Measurements from ENCODE around the gene FAM114A1. TPM values are rescaled to one million over a fixed set of nuclear protein-coding genes. Genes with fewer than 3 reads are reported as not detected.
A peak's percentile ranks its signal among the peaks of the same experiment; 100 is the strongest.

Gene FAM114A1
- total RNA-seq, 1 donor from 2014 or later: 76.8 TPM

DNA sequence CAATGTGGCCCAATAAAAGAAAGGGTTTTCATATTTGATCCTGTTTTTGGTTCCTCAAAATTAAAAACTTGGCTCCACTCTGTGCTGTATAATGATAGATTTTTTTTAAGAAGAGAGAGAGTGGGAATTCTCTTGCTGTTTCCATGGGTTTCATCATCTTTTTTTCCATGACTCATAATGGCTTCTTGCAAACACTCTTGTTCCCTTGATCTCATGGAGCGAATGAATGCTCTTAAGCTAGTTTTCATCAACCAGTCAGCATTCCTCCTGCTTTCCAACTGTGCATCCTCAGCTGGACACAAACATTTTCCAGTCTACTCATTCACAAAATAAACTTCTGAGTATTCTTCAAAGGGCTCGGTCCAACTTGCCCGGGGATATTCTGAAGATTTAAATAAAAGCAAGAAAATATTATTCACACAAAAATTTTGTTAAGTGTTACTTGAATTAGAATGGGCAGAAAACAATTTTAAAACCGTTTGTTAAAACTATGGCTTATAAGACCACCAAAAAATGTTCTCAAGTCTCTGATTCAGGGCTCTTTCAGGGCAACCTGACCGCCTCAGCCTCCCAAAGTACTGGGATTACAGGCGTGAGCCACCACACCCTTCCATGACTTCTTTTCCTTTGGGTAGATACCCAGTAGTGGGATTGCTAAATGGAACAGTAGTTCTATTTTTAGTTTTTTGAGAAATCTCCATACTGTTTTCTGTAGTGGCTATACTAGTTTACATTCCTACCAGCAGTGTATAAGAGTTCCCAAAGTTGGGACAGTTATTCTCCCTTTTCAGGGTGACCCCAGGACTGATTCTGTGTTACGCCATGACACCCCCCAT lies 99.9 kb downstream of the FAM114A1 start:
- DNase-seq (ENCODE audit: low read depth in 2 of 2): peak; percentile 23 to 43

DNA sequence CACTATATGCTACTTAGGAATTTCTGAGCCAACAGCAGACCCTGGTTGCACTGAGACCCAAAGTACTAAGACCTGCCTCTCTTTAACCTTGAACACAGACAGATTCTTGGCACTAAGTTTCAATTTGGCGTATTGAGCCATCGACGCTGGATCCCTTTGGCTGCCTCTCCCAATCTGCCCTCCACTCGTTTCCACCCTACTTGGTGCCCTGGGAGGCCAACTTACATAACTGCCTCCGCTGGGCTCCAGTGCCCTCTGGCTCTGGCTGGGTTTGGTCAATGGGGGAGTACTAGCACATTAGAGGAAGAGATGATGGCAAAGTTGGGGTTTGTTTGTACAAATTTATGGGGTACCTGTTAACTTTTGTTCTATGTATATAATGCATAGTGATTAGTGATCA lies 101.1 kb downstream of the FAM114A1 start:
- no peak for DNase-seq (ENCODE audit: low read depth in 2 of 2)

DNA sequence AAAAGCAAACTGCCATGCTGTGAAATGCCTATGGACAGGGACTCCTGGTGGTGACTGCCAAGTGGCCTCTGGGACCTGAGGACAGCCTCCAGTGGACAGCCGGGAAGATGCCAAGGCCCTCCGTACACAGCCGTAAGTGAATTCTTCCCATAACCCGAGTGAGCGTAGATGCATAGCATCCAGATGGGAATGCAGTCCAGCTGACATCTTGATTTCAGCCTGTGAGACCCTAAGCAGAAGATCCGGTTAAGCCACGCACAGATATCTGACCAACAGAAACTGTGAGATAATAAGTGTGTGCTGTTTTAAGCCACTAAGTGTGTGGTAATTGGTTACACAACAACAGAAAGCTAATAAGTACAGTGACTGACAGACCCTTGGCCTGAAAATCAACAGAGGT lies 108.7 kb downstream of the FAM114A1 start:
- no peak for DNase-seq (ENCODE audit: low read depth in 2 of 2)

DNA sequence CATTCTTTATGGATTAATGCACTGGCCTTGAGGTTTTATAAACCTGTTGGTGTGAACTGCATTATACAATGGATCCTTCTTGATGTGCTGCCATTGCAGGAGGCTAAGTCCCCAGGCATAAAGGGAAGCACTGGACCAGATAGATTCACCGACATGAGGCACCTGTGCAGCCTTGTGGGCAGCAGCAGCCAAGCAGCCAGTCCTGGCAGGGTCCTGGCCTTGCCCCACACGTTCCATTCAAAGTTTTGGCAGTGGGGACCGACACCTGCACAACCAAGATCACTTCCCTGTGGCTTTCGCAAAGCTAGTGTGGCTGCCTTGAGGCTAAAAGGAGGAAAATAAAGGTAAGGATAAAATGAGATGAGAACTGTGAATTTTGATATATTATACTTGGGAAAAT lies 111.5 kb downstream of the FAM114A1 start:
- DNase-seq (ENCODE audit: low read depth in 2 of 2): no peak

DNA sequence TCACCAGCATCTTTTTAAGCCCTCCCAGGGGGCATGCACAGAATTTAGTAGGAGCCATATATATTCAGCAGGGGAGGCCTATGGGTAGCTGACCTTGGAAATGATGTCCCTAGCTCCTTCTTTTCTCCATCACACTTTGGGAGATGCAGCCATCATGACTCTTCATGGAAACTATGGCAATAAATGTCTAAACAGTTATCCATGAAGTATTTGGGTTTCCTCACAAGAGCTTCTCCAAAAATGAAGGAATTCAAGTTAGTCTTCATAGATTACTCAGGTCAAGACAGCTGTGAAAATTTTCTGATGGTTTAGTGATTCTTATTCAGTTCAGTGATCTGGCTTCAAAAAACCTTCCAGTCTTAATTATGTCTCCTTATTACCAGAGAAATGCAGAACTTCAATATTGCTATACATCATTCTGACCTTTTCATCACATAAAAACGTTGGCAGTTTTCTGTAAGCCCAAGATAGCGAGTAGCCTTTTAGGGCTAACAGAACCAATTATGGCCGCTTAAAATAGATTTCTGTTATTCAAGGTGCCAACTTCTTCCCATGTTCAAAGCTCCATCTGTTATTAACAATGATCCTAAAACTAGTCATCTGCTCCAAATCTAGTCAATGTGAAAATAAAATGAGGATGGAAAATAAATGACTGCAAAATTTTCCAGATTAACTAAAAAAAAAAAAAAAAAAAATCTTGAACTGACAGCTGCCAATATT lies 112.1 kb downstream of the FAM114A1 start:
- no peak for DNase-seq (ENCODE audit: low read depth in 2 of 2)

DNA sequence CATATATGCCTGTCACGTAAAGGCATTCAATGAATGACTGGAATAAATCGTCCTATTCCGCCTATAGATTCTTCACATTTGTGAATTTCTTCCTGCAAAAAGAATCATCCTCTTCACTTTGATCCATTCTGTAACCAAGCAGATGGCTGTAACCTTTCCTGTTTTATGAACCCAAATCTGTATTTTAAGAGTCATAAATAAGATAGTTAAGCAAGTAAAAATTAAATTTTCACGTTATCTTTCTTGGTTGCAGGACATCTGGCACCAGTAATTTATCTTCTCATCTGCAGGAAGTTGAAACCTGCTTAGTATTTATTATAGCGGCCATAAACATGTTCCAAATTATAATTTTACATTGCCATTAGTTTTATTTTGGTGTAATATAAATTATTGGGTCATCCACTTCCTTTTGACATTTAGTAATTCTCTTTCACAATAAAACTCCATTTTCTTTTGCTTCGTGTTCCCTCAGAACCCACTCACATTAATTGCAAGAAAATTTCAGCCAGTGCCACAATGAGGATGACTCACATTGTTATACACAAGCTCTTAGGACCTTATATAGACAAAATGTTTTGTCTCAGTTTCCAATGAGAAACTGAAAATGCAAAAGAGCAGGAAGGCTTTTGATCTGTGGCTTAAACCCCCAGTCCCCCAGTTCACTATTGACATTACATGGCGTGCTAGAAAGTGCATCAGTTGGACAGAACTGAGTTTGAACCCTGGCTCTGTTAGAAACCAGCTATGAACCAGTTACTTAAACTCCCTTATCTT lies 113.5 kb downstream of the FAM114A1 start:
- peak in 1 of 2 donors; percentile 43 for DNase-seq (ENCODE audit: low read depth in 2 of 2)

DNA sequence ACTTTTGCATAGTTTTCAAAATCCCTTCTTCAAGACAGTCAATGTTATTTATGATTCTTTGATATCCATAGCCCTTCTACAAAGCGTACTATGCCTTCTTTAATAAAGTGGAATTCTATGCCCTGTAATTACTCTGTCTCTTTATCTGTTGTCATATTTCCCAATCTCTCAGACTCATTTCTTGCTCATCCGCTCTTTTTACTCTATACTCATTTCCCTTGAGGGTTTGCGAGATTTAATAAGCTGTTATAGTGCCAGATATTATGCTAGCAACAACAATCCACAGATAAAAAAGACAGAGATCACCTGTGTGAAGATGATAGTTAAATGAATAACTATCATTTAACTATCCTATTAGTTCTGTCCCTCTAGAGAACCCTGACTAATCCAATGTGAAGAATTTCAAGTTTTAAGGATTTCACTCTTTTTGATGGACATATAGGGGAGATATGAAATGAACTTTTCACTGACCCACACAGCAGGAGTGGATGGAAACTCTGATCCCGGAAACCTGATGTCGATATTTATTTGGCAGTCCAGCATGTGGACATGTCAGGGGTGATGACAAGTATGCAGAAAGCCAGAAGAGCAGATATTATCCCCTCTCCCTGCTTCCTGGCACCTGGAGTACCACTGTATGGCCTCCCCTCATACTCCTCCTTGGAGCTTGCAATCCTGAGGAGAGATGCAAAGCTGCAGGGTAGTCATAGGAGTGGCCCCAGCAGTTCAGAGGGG lies 114.9 kb downstream of the FAM114A1 start:
- DNase-seq (ENCODE audit: low read depth in 2 of 2): peak; percentile 11 to 22

DNA sequence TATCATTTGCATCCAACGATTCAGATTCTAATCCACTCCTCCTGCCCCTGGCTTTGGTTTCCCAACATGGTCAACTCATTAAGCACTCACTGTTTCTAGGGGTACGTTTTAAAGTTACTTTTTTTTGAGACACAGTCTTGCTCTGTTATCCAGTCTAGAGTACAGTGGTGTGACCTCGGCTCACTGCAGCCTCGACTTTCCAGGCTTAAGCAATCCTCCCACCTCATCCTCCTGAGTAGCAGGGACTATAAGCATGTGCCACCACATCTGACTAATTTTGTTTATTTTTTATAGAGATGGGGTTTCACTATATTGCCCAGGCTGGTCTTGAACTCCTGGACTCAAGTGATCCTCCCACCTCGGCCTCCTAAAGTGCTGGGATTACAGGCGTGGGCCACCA lies 115.7 kb downstream of the FAM114A1 start:
- no peak for DNase-seq (ENCODE audit: low read depth in 2 of 2)

DNA sequence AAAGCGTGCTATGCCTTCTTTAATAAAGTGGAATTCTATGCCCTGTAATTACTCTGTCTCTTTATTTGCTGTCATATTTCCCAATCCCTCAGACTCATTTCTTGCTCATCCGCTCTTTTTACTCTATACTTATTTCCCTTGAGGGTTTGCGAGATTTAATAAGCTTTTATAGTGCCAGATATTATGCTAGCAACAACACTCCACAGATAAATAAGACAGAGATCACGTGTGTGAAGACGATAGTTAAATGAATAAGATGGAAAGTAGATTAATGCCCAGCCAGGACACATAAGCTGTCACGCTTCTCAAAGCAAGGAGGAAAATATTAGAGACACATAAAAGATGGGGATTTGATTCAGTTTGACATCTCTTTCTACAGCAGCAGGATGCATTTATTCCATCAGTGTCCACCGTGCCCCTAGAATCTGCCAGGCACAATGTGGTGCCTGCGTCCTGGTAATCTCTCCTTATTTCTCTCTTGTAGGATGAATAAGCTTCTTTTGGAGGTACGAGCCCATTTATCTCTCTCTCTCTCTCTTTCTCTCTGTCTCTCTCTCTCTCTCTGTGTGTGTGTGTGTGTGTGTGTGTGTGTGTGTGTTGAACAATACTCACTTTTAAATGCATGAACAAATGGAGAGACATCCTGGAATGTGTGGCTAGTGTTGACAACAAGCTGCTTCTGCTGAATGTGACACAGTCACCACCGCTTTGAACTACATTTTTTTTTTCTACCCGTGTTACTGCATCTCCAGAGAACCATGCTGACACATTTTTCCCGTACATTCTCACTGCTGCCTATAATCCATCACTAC lies 116.4 kb downstream of the FAM114A1 start:
- DNase-seq (ENCODE audit: low read depth in 2 of 2): peak in 1 of 2 donors; percentile 10

DNA sequence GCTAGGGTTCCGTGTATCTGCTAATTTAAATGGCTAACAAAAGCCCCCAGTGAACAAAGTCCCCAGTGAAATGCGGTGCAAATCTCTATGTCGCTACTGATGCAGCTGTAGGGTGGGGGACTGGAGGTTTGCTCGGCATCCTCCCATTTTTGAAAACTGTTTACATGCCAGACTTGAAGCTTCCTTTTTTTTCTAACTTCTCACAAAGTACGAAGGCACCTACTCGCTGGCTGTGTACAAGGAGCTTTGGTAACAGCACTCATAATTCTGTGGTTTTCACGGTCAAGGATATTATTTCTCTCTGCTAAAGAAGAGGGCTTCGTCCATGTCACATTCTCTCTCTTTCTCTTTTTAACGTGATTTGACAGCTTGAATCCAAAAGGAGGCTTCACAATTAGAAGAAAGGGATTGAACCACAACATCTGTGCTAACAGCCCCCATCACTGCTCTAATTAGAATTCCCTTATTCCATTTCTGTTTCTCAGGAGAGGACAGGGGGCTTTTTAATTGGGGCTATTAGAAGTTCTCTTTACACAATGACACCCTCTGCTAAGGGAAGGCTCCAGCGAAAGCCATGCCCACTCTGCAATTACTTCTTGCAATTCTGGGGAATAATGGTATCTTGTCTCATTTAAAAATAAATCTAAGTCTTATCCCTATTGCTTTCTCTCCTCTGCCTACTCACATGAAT lies 117.9 kb downstream of the FAM114A1 start:
- no peak for DNase-seq (ENCODE audit: low read depth in 2 of 2)

DNA sequence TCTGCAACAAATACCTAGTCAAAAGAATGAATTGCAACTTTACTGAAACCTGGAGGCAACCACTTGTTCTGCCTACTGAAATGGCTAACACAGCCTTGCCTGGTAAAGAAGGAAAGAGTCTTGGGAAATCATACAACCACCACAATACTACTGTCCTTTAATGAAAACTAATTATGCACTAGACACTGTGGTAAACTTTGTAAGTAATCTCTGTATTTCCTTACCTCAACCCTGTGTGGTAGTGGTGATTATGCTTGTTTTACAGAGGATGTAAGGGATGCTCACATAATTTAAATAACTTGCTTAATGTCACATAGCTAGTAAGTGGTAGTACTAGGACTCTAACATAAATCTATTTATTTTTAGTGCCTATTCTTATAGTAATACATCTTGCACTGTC lies 119.9 kb downstream of the FAM114A1 start:
- DNase-seq (ENCODE audit: low read depth in 2 of 2): no peak

DNA sequence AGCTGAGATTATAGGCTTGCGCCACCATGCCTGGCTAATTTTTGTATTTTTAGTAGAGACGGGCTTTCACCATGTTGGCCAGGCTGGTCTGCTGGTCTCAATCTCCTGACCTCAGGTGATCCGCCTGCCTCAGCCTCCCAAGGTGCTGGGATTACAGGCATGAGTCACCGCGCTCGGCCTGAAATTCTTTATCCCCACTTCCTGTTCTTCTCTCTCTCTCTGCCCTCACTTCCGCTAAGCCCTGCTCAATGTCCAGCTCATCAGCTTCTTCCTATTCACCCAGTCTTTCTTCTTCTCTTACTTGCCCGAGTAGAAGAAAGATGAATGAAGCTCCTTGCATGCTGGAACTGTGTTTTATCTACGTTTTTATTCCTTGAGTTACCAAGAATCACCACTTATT lies 120.7 kb downstream of the FAM114A1 start:
- DNase-seq (ENCODE audit: low read depth in 2 of 2): peak in 1 of 2 donors; percentile 29

DNA sequence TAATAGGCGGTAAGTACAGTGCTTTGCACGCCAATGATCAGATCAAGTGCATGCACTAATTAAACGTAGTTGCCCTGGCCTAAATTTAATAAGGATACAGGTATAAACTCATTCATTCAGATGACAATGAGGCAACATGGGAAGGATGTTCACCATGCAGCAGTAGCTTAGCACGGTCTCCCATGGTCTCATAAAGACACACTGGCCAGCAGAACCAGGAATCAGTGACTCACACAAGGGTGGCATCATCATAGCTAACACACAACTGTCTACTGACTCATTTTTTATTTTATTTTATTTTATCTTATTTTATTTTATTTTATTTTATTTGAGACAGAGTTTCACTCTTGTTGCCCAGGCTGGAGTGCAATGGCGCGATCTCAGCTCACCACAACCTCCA lies 121.9 kb downstream of the FAM114A1 start:
- DNase-seq (ENCODE audit: low read depth in 2 of 2): no peak

DNA sequence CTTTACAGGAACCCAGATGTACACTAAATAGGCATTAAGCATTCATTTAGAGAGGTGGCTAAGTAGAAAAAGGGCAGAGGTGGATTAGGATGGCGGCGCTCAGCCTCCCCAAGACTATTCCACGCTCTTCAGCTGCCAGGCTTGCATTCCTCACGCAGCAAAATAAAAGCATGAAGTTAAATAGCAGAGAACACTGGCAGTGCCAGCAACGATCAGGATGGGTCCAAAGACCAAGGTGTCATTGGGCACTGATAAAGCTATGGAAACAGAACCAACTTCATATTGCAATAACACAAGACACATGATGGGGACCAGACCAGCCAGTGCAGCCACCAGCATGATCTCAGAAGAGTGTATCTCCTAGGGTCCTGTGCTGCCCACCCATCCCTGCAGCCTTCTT lies 122.6 kb downstream of the FAM114A1 start:
- DNase-seq (ENCODE audit: low read depth in 2 of 2): no peak

DNA sequence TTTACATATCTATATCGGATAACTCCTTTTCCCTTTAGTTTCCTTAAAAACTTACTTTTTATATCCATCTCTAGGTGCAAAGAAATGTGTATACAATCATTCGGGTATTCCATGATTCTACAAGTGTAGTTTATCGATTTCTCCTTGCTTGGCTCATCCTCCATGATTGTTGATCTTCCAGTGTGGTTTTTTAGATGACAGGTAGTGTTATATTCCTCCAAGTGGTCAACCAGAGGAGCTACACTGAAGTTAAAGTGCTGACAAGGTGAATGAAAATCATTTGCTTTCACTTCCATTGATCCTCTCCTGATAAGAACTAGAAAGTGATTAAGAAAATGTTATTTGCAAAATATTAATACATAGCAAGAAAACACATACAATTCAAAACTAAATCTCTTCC lies 126.1 kb downstream of the FAM114A1 start:
- DNase-seq (ENCODE audit: low read depth in 2 of 2): no peak

DNA sequence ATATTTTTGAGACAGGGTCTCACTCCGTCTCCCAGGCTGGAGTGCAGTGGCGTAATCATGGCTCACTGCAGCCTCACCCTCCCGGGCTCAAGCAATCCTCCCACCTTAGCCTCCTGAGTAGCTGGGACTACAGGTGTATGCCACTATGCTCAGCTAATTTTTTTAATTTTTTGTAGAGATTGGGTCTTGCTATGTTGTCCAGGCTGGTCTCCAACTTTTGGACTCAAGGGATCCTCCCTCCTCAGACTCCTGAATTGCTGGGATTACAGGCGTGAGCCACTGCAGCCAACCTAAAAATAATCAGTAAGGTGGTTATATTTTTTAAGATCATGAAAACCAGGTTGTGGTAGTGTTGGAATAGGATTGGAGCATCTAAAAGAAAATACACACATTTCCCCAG lies 126.5 kb downstream of the FAM114A1 start:
- DNase-seq (ENCODE audit: low read depth in 2 of 2): no peak
